ENCODE measurements around the gene KBTBD12.

DNA sequence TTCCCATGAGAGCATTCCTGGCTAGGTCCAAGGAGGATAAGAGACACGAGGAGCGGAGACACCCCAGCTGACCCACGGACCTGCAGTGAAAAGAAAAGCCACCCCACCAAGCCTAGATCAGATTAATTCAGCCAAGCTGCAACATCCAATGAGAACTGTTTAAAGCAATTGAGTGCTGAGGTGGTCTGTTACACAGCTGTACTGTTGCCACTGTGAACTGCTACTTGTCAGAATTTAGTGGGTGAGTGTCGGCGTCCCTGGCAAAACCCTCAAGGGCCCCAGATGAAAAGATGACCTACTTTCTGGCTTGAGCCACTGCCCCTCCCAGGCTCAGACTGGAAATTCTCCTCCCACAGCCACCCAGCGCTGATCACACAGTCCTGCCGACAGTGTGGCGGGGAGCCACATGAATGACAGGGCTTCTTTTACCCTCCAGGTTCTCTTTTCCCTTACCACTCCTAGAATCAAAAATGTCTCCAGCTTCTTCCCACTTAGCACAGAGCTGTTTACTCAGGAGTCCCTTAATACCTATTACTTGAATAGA lies 26.4 kb upstream of the KBTBD12 start:
- TF ChIP-seq, protein P1, sequence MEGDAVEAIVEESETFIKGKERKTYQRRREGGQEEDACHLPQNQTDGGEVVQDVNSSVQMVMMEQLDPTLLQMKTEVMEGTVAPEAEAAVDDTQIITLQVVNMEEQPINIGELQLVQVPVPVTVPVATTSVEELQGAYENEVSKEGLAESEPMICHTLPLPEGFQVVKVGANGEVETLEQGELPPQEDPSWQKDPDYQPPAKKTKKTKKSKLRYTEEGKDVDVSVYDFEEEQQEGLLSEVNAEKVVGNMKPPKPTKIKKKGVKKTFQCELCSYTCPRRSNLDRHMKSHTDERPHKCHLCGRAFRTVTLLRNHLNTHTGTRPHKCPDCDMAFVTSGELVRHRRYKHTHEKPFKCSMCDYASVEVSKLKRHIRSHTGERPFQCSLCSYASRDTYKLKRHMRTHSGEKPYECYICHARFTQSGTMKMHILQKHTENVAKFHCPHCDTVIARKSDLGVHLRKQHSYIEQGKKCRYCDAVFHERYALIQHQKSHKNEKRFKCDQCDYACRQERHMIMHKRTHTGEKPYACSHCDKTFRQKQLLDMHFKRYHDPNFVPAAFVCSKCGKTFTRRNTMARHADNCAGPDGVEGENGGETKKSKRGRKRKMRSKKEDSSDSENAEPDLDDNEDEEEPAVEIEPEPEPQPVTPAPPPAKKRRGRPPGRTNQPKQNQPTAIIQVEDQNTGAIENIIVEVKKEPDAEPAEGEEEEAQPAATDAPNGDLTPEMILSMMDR (IDR thresholded peaks at IDR 0.05) = no peak
- TF ChIP-seq GABPA (IDR thresholded peaks at IDR 0.05; ENCODE audit: low read depth) (no peak), CHD2 (IDR thresholded peaks at IDR 0.05; ENCODE audit: low read length, partially characterized antibody) (no peak), SIN3A (IDR thresholded peaks at IDR 0.05; ENCODE audit: borderline replicate concordance, low read depth, low read length) (no peak), TEAD4 (IDR thresholded peaks at IDR 0.05; ENCODE audit: borderline replicate concordance, insufficient read depth) (no peak), POLR2AphosphoS5 (IDR thresholded peaks at IDR 0.05; ENCODE audit: low read depth, low read length) (no peak), RAD21 (IDR thresholded peaks at IDR 0.05; ENCODE audit: low read length) (no peak), ELF1 (IDR thresholded peaks at IDR 0.05) (no peak), EZH2phosphoT487 (IDR thresholded peaks at IDR 0.05; ENCODE audit: borderline replicate concordance, low read depth) (no peak), TAF1 (IDR thresholded peaks at IDR 0.05; ENCODE audit: borderline replicate concordance, low read depth, low read length) (no peak)
- TF ChIP-seq, protein P2, sequence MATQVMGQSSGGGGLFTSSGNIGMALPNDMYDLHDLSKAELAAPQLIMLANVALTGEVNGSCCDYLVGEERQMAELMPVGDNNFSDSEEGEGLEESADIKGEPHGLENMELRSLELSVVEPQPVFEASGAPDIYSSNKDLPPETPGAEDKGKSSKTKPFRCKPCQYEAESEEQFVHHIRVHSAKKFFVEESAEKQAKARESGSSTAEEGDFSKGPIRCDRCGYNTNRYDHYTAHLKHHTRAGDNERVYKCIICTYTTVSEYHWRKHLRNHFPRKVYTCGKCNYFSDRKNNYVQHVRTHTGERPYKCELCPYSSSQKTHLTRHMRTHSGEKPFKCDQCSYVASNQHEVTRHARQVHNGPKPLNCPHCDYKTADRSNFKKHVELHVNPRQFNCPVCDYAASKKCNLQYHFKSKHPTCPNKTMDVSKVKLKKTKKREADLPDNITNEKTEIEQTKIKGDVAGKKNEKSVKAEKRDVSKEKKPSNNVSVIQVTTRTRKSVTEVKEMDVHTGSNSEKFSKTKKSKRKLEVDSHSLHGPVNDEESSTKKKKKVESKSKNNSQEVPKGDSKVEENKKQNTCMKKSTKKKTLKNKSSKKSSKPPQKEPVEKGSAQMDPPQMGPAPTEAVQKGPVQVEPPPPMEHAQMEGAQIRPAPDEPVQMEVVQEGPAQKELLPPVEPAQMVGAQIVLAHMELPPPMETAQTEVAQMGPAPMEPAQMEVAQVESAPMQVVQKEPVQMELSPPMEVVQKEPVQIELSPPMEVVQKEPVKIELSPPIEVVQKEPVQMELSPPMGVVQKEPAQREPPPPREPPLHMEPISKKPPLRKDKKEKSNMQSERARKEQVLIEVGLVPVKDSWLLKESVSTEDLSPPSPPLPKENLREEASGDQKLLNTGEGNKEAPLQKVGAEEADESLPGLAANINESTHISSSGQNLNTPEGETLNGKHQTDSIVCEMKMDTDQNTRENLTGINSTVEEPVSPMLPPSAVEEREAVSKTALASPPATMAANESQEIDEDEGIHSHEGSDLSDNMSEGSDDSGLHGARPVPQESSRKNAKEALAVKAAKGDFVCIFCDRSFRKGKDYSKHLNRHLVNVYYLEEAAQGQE (IDR thresholded peaks at IDR 0.05; ENCODE audit: low read depth, low read length) = no peak
- TF ChIP-seq, protein P3, sequence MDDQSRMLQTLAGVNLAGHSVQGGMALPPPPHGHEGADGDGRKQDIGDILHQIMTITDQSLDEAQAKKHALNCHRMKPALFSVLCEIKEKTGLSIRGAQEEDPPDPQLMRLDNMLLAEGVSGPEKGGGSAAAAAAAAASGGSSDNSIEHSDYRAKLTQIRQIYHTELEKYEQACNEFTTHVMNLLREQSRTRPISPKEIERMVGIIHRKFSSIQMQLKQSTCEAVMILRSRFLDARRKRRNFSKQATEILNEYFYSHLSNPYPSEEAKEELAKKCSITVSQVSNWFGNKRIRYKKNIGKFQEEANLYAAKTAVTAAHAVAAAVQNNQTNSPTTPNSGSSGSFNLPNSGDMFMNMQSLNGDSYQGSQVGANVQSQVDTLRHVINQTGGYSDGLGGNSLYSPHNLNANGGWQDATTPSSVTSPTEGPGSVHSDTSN (IDR thresholded peaks at IDR 0.05) = no peak
- TF ChIP-seq, protein P4, sequence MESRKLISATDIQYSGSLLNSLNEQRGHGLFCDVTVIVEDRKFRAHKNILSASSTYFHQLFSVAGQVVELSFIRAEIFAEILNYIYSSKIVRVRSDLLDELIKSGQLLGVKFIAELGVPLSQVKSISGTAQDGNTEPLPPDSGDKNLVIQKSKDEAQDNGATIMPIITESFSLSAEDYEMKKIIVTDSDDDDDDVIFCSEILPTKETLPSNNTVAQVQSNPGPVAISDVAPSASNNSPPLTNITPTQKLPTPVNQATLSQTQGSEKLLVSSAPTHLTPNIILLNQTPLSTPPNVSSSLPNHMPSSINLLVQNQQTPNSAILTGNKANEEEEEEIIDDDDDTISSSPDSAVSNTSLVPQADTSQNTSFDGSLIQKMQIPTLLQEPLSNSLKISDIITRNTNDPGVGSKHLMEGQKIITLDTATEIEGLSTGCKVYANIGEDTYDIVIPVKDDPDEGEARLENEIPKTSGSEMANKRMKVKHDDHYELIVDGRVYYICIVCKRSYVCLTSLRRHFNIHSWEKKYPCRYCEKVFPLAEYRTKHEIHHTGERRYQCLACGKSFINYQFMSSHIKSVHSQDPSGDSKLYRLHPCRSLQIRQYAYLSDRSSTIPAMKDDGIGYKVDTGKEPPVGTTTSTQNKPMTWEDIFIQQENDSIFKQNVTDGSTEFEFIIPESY (IDR thresholded peaks at IDR 0.05; ENCODE audit: borderline replicate concordance, low read depth) = no peak
